ENCODE results near the gene MYO7B.

DNA sequence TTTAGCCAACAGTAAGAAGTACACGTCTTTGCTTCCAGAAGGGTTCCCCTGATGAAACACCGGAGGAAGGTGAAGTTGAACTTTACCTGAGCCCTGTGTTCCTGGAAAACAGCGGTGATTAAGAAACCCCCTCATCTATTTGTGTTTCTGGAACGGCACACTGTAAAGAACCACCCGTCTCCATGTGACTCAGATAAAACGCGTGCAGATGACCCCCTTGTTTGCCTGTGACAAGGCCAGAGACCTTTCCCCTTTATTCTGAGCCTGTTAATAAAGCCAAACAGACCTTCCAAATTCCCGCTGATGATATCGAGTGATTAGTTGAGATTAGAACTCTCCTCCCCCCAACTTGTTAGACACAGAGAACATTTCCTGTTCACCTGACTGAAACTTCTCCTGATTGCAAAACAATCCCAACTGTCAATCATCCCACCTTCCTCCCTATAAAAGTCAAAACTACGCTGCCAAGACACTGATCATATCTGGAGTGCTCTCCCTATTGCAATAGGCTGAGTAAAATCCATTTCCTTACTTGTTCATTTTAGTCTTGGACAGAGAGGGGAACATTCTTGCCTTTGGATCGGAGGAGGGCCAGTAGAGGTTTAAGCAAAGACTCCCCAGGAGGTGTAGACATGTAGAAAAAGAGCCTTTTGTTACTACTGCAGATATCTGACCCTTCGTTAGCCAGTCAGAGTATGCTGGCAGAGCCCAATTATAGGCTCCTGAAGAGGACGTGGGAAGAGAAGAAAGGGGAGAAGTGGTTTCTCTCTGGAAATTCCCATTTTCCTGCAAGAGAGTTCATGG, 8.3 kb upstream of the MYO7B start:
- TF ChIP-seq, protein P1, sequence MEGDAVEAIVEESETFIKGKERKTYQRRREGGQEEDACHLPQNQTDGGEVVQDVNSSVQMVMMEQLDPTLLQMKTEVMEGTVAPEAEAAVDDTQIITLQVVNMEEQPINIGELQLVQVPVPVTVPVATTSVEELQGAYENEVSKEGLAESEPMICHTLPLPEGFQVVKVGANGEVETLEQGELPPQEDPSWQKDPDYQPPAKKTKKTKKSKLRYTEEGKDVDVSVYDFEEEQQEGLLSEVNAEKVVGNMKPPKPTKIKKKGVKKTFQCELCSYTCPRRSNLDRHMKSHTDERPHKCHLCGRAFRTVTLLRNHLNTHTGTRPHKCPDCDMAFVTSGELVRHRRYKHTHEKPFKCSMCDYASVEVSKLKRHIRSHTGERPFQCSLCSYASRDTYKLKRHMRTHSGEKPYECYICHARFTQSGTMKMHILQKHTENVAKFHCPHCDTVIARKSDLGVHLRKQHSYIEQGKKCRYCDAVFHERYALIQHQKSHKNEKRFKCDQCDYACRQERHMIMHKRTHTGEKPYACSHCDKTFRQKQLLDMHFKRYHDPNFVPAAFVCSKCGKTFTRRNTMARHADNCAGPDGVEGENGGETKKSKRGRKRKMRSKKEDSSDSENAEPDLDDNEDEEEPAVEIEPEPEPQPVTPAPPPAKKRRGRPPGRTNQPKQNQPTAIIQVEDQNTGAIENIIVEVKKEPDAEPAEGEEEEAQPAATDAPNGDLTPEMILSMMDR (conservative IDR thresholded peaks at IDR 0.05; ENCODE audit: low read depth, low read length) = no peak
- TF ChIP-seq EZH2 (IDR thresholded peaks at IDR 0.05; ENCODE audit: low read length, unreplicated experiment) (no peak), EZH2phosphoT487 (IDR thresholded peaks at IDR 0.05; ENCODE audit: borderline replicate concordance, low read length) (no peak)
